Hepatocyte (in vitro differentiated cells): ENCODE data around the gene RPS6KA1. TPM values are rescaled to one million over a fixed set of nuclear protein-coding genes. Genes with fewer than 3 reads are reported as not detected.
A peak's percentile ranks its signal among the peaks of the same experiment; 100 is the strongest.
"Not testable (repeated sequence)": the region's sequence is repeated elsewhere in the genome, so short reads cannot be mapped to it uniquely, and the experiment has no call there.

ENCODE experiments used
- DNase-seq: peaks from one replicate; pipeline ENCODE4 v3.0.0-alpha.2; 2016; ENCODE audit warnings: low spot score
- H2AFZ ChIP-seq: fragments of 200-600 bp; sonication (generic); 2 replicates; pipeline ENCODE4 v1.6.0; 2016; ENCODE audit warnings: antibody characterized with exemption, mild to moderate bottlenecking
- H3K27ac ChIP-seq: fragments of 200-600 bp; sonication (generic); 2 replicates; pipeline ENCODE4 v1.5.1; 2016; ENCODE audit warnings: mild to moderate bottlenecking
- H3K27me3 ChIP-seq: fragments of 200-600 bp; sonication (generic); 2 replicates; pipeline ENCODE4 v1.6.1; 2016
- H3K36me3 ChIP-seq: fragments of 200-600 bp; sonication (generic); replicated peaks from 2 replicates; pipeline ENCODE4 v1.5.1; 2016; ENCODE audit warnings: low read depth; ENCODE audit not compliant: insufficient read depth
- H3K4me1 ChIP-seq: fragments of 200-600 bp; sonication (generic); 2 replicates; pipeline ENCODE4 v1.5.1; 2016; ENCODE audit warnings: mild to moderate bottlenecking, moderate library complexity; ENCODE audit not compliant: insufficient read depth
- H3K4me2 ChIP-seq: fragments of 200-600 bp; sonication (generic); 2 replicates; pipeline ENCODE4 v1.6.0; 2016
- H3K4me3 ChIP-seq: fragments of 200-600 bp; sonication (generic); 2 replicates; pipeline ENCODE4 v1.5.1; 2016; ENCODE audit warnings: mild to moderate bottlenecking
- H3K79me2 ChIP-seq: fragments of 200-600 bp; sonication (generic); 2 replicates; pipeline ENCODE4 v1.6.0; 2017; ENCODE audit warnings: mild to moderate bottlenecking
- H3K9me2 ChIP-seq: fragments of 200-600 bp; sonication (generic); replicated peaks from 2 replicates; pipeline ENCODE4 v1.6.0; 2017; ENCODE audit warnings: mild to moderate bottlenecking; ENCODE audit not compliant: insufficient read depth
- H3K9me3 ChIP-seq: fragments of 200-600 bp; sonication (generic); 2 replicates; pipeline ENCODE4 v1.5.1; 2016; ENCODE audit warnings: low read depth, mild to moderate bottlenecking
- H4K20me1 ChIP-seq: fragments of 200-600 bp; sonication (generic); 2 replicates; pipeline ENCODE4 v1.6.0; 2016; ENCODE audit warnings: mild to moderate bottlenecking; ENCODE audit not compliant: insufficient read depth, poor library complexity, severe bottlenecking
- CTCF ChIP-seq: fragments of 200-600 bp; sonication (generic); IDR thresholded peaks from 2 replicates; pipeline ENCODE4 v1.5.1; 2016; ENCODE audit warnings: antibody characterized with exemption, mild to moderate bottlenecking; ENCODE audit not compliant: poor library complexity
- EZH2 ChIP-seq: fragments of 200-600 bp; sonication (generic); IDR thresholded peaks from 2 replicates; pipeline ENCODE4 v1.6.1; 2016; ENCODE audit warnings: antibody characterized with exemption, mild to moderate bottlenecking, borderline replicate concordance
- EZH2phosphoT487 ChIP-seq: fragments of 200-600 bp; sonication (generic); IDR thresholded peaks from one replicate; pipeline ENCODE4 v1.6.1; 2018; ENCODE audit warnings: antibody characterized with exemption, mild to moderate bottlenecking, low read depth, moderate library complexity; ENCODE audit not compliant: unreplicated experiment, severe bottlenecking
- whole genome bisulfite sequencing: methylation state at CpG from one replicate; pipeline ENCODE4 v1.1.6; 2016; ENCODE audit warnings: low lambda C conversion rate; ENCODE audit errors: missing lambda C conversion rate; 5-methylcytosine and 5-hydroxymethylcytosine counted together
- polyA plus RNA-seq: library from polyadenylated mRNA; unstranded; fragments of >200 nt; fragmentation: Nextera tagmentation; extraction: Ambion mirVana; gene quantifications from 2 replicates; pipeline ENCODE4 v1.2.1, GENCODE V29; 2016
- total RNA-seq: library from RNA; depleted of rRNA; stranded (reverse); fragments of >200 nt; gene quantifications from 2 replicates; pipeline ENCODE4 v1.2.3, GENCODE V29; 2014

RPS6KA1 gene
- total and polyA plus RNA-seq, 2 experiments from 2014 or later: 30.2 to 30.6 TPM

- Histone ChIP-seq H3K4me3 (no peak overlapping the region), H2AFZ (no peak overlapping the region), H3K4me2 (no peak overlapping the region), H3K9me3 (no peaks in the 10 kb centered on the region), H3K27me3 (no peaks in the 10 kb centered on the region), H3K9me2 (no peaks in the 10 kb centered on the region), H3K79me2 (no peaks in the 10 kb centered on the region), H3K27ac (no peak overlapping the region), H3K36me3 (no peaks in the 10 kb centered on the region), H3K4me1 (no peaks in the 10 kb centered on the region), H4K20me1 (no peaks in the 10 kb centered on the region)
- no peak for TF ChIP-seq EZH2
- DNase-seq: no peak
- 94% methylated on average over 5 of the region's 5 CpGs for WGBS
Observed at GRCh38 chr1:26593385-26593784, 63.8 kb downstream of the RPS6KA1 start.

GRCh38 chr1:26594593-26594992, 65.0 kb downstream of the RPS6KA1 start:
- WGBS: 91% methylated on average over 6 of the region's 6 CpGs
- not testable (repeated sequence) for H3K4me2 ChIP-seq, H3K9me2 ChIP-seq

GRCh38 chr1:26597629-26598039, 68.1 kb downstream of the RPS6KA1 start:
- TF ChIP-seq CTCF (peak; percentile 56), EZH2phosphoT487 (no peak)
- H3K27ac ChIP-seq: no peak overlapping the region
- H3K9me3 ChIP-seq: no peaks in the 10 kb centered on the region
- no peak overlapping the region for H2AFZ ChIP-seq
- no peak overlapping the region for H3K4me3 ChIP-seq
- no peaks in the 10 kb centered on the region for H4K20me1 ChIP-seq
- no peaks in the 10 kb centered on the region for H3K36me3 ChIP-seq
- H3K4me2 ChIP-seq: no peak overlapping the region
- peak; percentile 51 for DNase-seq
- H3K9me2 ChIP-seq: no peaks in the 10 kb centered on the region
- 23% methylated on average over 2 of the region's 2 CpGs for WGBS
- H3K27me3 ChIP-seq: no peaks in the 10 kb centered on the region
- no peaks in the 10 kb centered on the region for H3K4me1 ChIP-seq
- no peaks in the 10 kb centered on the region for H3K79me2 ChIP-seq

More at GRCh38 chr1:26594593-26594992, 65.0 kb downstream of the RPS6KA1 start:
- DNase-seq, H3K4me1 ChIP-seq, H3K27ac ChIP-seq, H4K20me1 ChIP-seq, H3K36me3 ChIP-seq, H3K4me3 ChIP-seq, H3K79me2 ChIP-seq, H3K27me3 ChIP-seq, H2AFZ ChIP-seq, H3K9me3 ChIP-seq: not testable (repeated sequence)

- Histone ChIP-seq H3K9me2 (no peaks in the 10 kb centered on the region), H3K36me3 (no peaks in the 10 kb centered on the region), H2AFZ (peak overlapping the region; percentile 17), H3K4me3 (no peak overlapping the region), H3K27ac (no peak overlapping the region), H3K79me2 (no peaks in the 10 kb centered on the region), H3K9me3 (no peaks in the 10 kb centered on the region), H4K20me1 (no peaks in the 10 kb centered on the region), H3K4me2 (no peak overlapping the region), H3K27me3 (no peaks in the 10 kb centered on the region), H3K4me1 (no peaks in the 10 kb centered on the region)
- no peak for DNase-seq
- 25% methylated on average over 3 of the region's 3 CpGs for WGBS
- TF ChIP-seq CTCF: no peak
- TF ChIP-seq EZH2: no peak
- TF ChIP-seq EZH2phosphoT487: no peak
Observed at GRCh38 chr1:26598890-26599289, 69.3 kb downstream of the RPS6KA1 start.
